Sciatic nerve (tissue), 2 donors: Measurements from ENCODE around the gene NCOA1. TPM values are rescaled to one million over a fixed set of nuclear protein-coding genes. Genes with fewer than 3 reads are reported as not detected.
"Not testable (repeated sequence)": the region's sequence is repeated elsewhere in the genome, so short reads cannot be mapped to it uniquely, and the experiment has no call there.

Experiments
- ATAC-seq: fragments of 200-7000 bp; cut with Tn5 transposase; one replicate; pipeline ENCODE4 v1.9.1; 2020; ENCODE audit warnings: mild to moderate bottlenecking, moderate library complexity
- DNase-seq: peaks from one replicate; pipeline ENCODE4 v3.0.0-alpha.2; 2020; ENCODE audit warnings: low spot score
- intact Hi-C: fragments of 100-400 bp; cut with DNase I; formaldehyde crosslinking; loops from one replicate; pipeline ENCODE4 v1.14.2; 2022
- total RNA-seq: library from RNA; stranded (reverse); fragmentation: NEBNext Ultra II Directional; extraction: Animal tissue kit (Norgen Biotek cat#: 25700); gene quantifications from one replicate; pipeline ENCODE4 v1.2.1, GENCODE V29; 2021
- donor health status: DM: no; HTN: no; CAD: no.
- donor health status: DM: no; HTN: no; CAD: no.

Gene NCOA1
- total RNA-seq: 89.7 TPM

DNA sequence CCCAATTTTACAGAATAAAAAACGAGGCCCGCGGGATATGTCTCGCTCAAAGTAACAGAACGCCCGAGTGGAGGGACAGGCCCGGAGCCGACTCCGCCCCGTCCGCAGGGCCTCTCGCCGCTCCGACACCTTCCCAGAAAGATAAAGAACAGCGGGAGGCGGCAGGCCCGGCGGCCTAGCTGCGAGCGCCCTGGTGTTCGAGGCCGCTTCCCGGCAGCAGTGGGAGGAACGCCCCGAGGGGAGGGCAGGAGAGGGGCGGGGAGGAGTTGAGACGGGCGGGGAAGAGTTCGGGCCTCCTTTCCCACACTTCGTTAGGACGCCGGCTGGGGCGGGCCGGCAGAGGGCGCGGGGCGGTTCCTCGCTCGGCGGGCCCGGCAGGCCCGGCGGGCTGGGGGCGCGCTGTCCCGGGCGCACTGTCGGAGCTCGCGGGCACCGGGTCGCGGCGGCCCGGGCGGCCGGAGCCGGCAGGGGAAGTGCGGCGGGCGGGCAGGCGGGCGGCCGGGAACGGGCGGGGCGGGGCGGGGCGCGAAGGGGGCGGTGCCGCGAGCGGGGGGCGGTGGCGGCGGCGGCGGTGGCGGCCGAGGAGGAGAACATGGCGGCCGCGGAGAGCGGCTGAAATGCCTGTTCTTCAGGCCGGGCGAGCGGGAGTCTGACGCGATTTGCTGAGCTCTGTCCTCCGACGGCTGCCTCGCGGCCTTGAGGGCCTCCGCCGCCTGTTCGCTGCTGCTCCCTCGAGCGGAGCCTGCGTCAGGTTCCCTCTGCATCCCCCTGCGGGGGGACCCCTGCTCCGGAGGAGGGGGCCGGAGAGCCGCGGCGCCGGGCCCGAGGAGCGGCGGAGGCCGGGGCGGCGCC is at the start of gene NCOA1:
TSS of gene NCOA1 (plus strand) at position 565 of the 852 bp plus-strand sequence. CDS start 167,424 bp downstream, outside the sequence.
- DNase-seq: peak; percentile 94
- intact Hi-C loops: no loop called here
- ATAC-seq: peak; percentile 96

DNA sequence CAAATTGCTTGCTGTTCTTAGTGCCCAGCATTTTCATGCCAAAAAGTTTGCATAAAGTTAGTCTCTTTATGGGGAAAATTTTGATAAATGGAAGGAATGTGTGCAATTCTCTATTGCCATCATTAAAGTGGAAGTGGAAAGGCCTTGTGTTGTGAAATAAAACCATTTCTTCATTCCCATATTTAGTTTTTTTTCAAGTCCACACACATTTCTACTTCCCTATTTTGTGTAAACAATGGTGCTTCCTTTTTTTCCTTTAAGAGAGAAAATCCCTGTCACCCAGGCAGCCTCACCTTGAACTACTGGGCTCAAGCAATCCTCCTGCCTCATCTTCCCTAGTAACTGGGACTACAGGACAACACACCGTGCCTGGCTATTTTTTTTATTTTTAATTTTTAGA is 42.3 kb upstream of the NCOA1 start:
- intact Hi-C loops: no loop called here
- ATAC-seq: no peak

DNA sequence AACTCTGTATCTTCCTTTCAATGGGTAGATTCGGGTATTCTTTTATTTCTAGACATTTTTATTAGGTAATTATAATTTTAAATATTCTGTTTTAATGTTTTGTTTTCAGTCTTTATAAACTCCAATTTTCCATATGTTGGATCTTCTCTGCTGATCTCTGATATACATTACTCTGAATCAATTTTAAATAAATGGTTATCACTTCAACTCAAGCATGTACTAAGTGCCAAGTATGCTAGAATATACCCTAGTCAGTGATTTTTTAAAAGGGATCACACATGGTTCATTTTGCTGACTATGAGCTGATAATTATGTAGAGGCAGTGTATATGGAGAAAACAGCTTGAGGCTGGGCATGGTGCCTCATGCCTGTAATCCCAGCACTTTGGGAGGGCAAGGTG is 41.7 kb upstream of the NCOA1 start:
- ATAC-seq: no peak
- no peak for DNase-seq
- intact Hi-C loops: no loop called here

More for the DNA sequence above, 42.3 kb upstream of the NCOA1 start:
- DNase-seq: no peak

DNA sequence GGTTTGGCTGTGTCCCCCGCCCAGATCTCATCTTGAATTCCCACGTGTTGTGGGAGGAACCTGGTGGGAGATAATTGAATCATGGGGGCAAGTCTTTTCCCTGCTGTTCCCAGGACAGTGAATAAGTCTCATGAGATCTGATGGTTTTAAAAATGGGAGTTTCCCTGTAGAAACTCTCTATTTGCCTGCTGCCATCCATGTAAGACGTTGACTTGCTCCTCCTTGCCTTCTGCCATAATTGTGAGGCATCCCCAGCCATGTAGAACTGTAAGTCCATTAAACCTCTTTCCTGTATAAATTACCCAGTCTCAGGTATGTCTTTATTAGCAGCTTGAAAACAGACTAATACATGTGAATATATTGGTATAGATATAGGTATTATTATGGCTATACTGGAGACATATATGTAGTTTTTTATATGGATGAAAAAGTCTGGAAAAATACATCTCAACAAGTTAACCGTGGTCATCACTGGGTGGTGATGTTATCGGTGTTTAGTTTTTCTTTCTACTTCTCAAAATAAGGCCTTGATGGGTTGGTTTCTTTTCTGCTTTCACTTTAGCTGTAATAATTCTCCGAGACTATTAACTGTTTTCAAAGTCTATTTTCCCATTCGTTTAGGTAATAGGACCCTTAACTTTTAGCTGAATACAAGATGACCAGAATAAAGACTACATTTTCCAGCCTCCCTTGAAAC is 39.1 kb upstream of the NCOA1 start:
- intact Hi-C loops: no loop called here
- DNase-seq (no peak), ATAC-seq (no peak)

DNA sequence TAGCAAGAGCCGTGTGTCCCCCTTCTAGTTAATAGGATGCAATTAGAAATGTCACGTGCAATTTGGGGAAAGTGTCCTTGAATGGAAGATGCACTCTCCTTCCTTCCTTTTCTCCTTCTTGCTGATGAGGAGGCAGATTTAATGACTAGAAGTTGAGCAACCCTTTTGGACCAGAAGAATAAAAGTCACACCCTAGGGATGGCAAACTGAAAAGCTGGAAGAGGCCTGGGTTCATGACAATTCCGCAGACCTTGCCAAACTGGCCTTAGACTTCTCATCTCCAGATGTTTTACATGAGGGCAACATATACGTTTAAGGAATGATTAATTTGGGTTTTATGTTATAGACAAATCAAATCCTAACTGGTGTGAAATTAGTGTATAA is 38.6 kb upstream of the NCOA1 start:
- ATAC-seq: peak; percentile 74

DNA sequence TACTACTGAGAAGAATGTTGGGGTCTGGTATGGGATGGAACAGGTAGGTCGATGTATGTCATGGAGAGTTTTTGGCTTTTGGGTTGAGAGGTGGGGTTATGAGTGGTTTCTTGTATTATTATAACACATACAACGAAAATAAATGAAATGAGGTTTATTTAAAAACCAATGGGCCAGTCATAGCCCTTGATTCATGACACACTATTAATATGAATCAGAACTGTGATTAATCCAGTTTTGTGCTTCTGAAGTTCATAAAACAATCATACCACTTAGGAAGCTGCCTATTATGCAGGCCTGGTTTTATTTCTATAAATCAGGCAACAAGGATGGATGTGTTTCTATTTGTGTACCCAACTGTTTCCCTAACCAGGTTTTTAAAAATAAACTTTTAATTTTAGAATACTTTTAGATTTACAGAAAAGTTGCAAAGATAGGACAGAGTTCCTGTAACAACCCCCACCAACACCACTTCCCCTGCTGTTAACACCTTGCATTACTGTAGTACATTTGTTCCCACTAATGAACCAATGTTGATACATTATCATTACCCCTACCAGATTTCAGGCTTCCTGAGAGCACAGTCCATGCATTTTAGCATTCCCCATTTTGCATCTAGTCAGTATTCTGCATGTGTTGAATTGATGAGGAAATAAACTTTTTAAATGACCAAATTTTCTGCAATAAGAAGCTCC is 37.5 kb upstream of the NCOA1 start:
- ATAC-seq: no peak
- intact Hi-C loops: no loop called here
- DNase-seq: no peak

More for the DNA sequence above, 38.6 kb upstream of the NCOA1 start:
- intact Hi-C loops: no loop called here
- DNase-seq: no peak

DNA sequence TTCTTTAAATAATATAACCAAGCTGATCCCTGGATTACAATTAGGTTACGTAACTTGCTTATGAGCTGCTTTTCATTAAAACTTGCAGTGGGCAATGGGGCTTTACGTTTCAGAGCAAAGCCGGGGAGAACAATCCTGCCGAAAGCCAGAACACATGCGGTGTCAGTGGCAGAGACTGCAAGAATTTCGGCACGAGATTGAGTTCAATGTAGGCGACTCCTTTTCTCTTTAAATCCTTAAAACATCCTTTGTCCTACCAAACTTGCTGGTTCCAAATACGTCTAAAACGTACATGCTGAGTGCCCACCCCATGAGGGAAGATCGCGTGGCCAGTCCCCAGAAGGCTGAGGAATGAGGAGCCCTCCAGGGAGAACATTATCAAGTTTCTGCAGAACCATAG is 36.8 kb upstream of the NCOA1 start:
- peak; percentile 33 for ATAC-seq
- intact Hi-C loops: no loop called here
- DNase-seq: no peak

DNA sequence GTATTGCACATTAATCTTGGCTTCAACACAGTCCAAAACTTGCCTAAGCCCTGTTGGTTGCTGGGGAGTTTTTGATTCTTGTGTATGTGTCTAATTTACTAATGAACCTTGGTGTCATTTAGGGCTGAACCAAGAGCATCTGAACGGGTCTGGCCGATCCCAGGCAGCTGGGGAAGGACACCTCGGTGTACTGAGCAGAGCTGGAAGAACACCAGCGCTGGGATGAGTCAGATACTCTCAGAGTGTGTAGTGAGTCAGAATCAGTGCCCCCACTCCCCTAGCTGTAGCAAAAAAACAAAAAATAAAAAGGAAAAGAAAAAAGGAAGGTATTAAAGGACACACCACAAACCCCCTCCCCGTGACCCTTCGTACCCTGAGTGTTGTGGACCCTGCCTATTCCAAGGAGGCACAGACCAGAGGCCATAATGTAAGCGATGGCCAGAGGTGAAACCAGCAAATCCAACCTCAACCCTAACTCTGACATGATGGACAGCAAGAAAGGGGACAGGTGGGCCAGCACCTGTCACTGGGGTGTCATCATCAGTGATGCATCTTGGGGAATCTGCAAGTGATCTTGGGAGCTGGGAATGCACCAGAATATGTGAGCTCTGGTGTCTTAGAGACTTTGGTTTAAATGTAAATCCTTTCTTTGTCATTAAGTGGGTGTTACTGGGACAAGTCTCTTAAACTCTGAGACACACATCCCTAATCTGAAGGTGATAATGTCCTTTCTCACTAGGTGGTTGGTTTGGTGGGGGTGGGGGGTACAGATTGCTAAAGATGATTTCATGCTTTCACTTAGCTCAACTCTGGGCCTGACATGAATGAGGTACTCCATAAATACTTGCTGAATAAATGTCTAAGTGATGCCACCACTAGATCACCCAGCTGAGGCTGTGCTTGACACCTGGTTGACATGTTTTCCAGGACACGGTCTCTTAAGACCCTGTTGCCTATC is 34.2 kb upstream of the NCOA1 start:
- intact Hi-C loops: no loop called here
- DNase-seq (peak; percentile 76), ATAC-seq (peak; percentile 94)

DNA sequence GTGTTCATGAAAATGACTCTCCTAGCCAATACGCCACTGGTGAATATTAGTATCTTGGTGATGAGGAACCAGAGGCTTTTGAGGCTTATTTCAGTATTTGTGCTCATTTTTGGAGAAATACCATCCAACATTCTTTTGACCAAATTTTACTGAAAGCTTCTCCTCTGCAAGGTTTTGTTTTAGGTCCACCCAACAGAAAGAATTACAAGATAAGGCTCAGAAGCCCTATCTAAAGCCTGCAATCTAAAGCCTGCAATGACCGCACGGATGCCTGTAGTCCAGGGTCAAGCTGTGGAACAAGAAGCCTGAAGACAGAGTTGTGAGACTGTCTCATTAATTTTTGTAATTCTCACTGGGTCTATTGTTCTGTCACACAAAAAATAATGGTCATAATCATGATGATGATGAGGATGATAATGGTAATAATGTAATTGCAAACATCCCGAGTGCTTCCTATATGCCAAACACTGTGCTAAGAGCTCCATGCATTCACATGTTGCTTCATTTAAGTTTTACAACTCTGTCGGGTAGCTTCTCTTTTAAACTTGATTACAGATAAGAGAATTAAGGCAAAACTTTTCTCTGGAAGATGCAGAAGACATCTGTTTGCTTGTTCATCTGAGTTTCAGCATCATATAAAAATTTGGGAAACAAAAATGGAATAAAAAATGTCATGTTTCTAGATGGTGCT is 33.2 kb upstream of the NCOA1 start:
- DNase-seq (no peak), ATAC-seq (no peak)
- intact Hi-C loops: no loop called here

DNA sequence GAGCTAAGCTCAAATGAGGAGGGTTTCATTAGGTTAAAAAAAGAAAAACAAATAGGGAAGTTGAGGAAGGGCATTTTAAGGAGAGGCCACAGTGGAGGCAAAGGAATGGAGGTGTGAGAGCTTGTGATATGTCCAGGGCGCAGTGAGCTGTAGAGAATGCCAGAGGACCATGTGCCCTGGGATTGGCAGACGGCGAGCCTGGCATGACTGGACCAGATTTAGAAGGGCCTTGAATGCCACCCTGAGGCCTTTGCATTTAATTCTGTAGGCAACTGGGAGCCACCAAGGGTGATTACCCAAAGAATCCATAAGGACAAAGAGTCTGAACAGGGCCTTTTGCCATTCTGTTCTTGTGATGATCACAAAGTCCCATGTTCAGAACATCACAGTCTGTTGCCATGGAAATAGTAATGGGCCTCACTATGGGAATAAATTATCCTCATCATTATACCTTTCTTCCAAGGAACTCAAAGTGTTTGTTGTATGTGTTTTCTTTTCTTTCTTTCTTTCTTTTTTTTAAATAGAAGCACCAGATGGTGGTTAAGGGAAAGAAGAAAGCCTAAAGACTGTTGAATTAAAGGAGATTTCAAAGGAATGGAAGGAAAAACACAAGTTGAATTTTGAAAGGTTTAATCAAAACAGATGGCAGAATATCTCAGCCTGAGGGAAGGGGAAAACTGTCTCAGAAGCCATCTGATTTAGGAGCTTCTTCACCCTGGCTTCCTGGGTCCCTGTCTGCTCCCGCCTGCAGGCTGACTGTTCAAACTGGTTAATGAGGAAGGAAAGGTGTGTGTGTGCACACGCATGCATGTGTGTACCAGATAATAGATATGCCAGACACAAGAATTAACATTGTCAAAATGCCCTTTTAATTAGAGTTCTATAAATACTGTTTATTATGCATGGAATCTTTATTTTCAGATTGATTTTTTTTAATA is 31.6 kb upstream of the NCOA1 start:
- intact Hi-C loops: no loop called here
- ATAC-seq: no peak

DNA sequence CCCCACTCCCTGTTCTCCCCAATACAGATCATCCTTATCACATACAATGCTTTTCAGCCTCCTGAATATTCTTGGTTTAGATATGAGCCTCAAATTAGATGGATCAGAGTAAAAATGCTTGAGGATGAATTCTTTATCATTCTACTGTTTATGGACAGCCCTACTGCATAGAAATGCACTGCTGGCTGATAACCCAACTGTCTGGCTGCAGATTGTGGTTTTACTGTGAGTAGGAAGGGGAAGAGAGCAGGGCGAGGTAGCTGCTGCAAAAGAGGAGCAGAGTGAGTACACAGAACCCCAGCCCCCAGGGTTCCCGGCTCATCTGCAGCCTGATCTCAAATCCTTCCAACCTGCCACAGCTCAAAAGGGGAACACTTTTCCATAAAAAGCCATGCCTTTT is 29.4 kb upstream of the NCOA1 start:
- no peak for ATAC-seq
- intact Hi-C loops: no loop called here
- DNase-seq: no peak

More for the DNA sequence above, 31.6 kb upstream of the NCOA1 start:
- no peak for DNase-seq

DNA sequence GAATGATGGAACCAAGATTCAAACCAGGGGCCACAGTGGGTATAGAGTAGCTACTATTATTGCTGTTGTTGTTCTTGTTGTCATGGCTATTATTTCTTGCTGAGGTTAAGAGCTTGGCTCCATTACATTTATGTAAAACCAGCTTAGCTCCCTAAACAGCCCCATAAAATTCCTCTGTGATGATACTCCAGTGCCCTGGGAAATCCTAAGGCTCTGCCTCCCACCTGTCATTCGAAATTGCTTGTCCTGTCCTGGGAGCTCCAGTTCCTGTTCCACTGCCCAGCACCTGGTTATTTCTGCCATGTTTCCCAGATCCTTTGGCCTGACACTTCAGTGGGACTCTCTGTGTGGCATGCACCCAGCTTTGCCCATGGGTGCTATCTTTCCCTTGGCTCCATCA is 27.8 kb upstream of the NCOA1 start:
- ATAC-seq: no peak
- no peak for DNase-seq
- intact Hi-C loops: no loop called here

DNA sequence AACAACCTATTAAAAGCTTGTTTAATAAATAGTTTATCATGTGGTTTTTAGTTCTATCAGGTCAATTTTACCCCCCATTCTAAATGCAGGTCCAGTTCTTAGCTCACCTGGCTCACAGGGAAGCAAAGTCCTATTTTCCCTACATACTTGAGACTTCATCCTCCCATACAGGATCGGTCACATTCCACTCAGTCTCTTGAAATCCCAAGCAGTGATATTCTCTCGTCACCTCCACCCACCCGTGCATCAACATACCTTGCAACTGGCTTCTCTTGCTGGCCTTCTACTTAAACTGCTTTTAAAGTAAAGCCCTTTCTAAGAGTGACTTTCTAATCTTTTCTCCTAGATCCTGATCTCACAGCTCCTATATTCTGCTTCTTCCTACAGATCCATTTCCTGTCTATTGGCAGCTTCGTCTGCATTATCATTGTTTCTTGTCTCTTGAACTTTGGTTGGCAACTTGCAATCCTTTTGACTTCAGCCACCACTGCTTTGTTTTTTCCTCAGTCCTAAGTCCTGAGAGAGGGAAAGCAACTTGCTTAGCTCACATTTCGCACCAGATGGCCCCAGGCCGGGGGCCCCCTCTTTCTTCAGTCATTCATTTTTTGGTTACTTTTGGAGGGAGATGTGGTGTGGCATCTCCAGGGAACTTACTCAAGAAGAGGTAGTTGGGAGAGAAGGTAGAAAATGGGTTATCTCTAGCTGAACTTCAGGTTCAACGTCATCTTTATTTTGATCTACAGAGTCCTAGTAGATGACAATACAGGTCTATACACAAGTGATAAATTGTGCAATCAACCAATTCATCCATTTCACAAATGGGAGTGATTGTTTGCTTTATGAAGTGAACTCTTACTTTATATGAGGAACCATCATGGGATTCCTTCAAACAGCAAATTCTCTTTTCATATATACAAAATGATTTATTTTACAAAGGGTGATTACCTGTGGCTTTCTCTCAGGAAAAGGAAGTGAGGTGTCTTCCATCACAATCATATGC is 23.9 kb upstream of the NCOA1 start:
- intact Hi-C loops: no loop called here
- no peak for ATAC-seq
- no peak for DNase-seq

DNA sequence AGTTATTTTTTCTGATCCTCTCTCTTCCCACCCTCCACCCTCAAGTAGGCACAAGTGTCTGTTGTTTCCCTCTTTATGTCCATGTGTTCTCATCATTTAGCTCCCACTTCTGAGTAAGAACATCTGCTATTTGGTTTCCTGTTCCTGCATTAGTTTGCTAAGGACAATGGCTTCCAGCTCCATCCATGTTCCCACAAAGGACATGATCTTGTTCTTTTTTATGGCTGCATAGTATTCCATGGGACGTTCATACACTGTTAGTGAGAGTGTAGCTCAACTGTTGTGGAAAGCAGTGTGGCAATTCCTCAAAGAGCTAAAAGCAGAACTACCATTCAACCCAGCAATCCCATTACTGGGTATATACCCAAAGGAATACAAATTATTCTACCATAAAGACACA is 22.6 kb upstream of the NCOA1 start:
- intact Hi-C loops, ATAC-seq, DNase-seq: not testable (repeated sequence)

DNA sequence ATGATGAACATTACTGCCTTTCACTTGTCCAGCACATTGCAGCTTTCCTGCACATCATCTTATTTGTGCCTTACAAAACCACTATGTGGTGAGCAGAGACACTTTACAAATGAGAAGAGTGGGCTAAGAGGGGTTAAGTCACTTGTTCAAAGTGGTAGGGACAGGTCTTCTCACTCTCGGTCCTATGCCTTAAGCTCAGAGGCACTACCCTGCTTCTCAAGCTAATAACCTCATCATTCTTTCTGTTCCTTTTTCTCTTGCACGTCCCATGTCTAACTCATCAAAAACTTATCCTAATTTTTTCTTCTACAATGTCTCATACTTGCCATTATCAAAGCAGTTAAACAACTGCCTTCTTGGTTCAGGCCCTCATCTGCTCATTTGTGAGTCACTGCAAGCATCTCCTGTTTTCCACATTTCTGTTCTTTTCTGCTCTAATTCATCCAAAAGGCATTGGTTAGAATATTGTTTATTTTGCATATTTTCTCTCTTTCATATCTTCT is 21.9 kb upstream of the NCOA1 start:
- ATAC-seq: no peak
- no peak for DNase-seq
- intact Hi-C loops: no loop called here

DNA sequence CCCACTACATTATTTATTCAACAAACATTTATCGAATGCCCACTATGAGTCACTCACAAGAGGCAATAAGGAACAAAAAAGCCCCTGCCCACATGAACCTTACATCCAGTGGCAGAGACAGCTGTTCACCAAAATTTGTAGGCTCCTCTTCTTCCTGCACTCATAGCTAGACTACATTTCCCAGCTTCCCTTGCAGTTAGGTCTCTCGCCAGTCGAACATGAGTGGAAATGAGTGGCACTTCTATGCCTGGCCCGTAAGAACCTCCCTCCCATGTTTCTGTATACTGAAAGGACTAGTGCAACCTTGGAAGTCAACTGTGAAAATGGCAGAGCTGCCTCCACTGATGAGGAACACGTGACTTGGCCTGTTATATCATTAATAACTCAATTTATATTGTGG is 19.4 kb upstream of the NCOA1 start:
- intact Hi-C loops: no loop called here
- DNase-seq (no peak), ATAC-seq (no peak)
